SH-SY5Y (cell line): ENCODE data around the gene ANKRD29.

Experiments
- GATA2 ChIP-seq: IDR thresholded peaks from 2 replicates; pipeline ENCODE4 v1.6.1; 2011; ENCODE audit warnings: mild to moderate bottlenecking, low read depth, low read length
- GATA3 ChIP-seq: IDR thresholded peaks from 2 replicates; pipeline ENCODE4 v1.6.1; 2011; ENCODE audit warnings: low read depth, mild to moderate bottlenecking, low read length, moderate library complexity

DNA sequence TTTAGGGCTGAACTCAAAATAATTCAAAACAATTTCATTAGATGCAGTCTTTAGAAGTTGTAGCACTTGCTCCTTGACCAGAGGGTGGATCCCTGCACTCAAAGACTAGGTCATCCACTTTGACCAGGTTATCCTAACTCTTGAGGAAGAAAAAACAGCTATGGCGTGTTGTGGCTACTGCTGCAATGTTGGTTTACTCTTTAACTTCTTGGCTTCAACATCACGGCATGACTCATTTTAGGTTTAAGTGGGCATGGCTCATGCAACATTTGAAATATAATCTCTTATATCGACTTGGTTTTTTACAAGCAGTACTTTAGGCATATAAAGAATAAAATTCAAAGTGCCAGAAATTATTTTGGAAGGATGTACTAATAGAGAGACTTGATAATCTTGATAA, 35.4 kb downstream of the ANKRD29 start:
- TF ChIP-seq GATA2: no peak
- TF ChIP-seq GATA3: no peak
